HG03432 (cell line): ENCODE measurements around the gene ZNF831.

Experiments
- ATAC-seq: cut with Tn5 transposase; IDR thresholded peaks from one replicate; pipeline ENCODE4 v1.9.1; 2021; ENCODE audit warnings: mild to moderate bottlenecking, moderate library complexity; ENCODE audit not compliant: unreplicated experiment

The ZNF831 gene

DNA sequence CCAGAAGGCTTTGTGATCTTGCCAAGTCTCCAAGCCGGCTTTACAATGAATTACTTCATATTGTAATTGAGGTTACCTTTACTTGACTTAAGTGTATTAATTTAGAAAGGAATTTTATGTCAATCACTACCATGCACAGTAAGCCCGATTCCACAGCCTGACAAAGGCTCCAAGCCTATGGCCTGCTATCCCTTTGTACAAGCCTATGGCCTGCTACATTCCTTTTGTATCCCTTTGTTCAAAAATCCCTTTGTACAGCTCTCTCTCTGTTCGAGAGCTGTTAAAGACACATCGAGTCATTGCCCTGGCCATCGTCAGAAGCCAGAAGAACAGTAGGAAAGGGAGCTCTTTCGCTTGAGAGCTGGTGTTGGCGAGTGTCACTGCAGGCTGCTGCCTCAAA lies 134.1 kb downstream of the ZNF831 start:
- ATAC-seq: no peak

DNA sequence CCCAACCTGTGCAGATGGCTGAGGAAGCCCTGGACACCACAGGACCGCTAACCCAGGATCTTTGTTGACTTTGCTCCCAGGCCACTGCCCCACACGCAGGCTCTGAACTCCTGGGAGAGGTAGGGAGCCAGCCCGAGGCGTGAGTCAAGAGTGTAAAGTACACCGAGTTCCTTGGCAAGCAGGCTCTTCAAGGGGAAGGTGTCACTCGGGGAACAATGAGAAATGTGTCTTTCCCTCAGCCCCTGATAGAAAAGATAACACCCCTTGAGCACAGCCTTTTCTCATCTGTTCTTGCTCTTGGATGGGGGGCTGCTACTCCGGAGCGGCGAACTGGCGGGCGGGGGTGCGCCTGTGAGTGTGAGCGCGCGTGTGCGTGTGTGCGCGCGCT lies 136.3 kb downstream of the ZNF831 start:
- no peak for ATAC-seq

DNA sequence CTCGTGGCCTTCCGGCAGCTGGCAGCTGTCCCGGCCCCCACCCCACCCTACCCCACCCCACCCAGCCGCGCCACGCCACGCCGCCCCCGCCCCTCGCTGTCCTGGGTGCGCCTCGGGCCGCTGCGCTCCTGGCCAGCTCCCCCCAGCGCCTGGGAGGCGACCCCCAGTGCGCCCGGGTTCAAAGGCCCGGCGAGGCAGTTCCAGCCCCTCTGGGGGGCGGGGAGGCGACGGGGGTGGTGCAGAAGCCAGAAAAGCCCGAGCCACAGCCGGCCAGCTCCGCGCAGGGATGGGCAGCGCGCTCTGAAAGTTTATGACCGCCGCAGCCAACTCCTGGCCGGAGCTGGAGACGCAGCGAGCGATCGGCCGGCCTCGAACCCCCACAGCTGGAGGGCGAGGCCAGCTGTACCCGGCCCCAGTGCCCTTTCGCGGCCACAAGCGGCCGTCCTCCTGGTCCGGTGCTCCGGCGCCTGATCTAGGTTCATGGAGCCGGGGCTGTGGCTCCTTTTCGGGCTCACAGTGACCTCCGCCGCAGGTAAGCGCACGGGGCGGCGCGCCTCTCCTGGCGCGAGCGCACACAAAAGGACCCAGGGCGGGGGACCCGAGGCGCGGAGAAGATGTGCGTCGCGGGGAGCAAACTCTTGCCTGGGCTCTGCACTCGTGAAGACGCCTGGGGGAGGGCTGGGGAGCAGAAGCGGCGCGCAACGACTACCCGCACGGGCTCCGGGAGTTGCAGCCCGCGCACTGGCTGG lies 136.9 kb downstream of the ZNF831 start, which contains the start of gene EDN3:
Gene EDN3, plus strand, starts transcription at position 279 of the 749 bp plus-strand sequence. Its CDS starts 202 bp downstream, at position 481.
- no peak for ATAC-seq

DNA sequence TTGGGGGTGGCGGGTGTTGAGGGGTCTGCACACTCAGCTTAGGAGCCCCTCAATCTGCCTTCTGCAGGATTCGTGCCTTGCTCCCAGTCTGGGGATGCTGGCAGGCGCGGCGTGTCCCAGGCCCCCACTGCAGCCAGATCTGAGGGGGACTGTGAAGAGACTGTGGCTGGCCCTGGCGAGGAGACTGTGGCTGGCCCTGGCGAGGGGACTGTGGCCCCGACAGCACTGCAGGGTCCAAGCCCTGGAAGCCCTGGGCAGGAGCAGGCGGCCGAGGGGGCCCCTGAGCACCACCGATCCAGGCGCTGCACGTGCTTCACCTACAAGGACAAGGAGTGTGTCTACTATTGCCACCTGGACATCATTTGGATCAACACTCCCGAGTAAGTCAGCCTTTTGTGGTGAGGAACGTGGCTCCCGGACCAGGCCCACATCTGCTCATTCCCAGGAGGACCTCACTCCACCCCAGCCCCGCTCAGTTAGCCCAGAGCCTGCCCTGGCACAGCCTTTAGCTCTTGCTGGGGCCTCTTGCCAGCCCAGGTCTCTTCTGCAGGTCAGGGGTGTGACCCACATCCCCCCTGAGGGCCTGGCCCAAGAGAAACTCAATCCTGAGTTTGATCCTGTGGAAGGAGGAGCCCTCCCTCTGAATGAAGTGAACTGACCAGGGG lies 137.9 kb downstream of the ZNF831 start:
- no peak for ATAC-seq

DNA sequence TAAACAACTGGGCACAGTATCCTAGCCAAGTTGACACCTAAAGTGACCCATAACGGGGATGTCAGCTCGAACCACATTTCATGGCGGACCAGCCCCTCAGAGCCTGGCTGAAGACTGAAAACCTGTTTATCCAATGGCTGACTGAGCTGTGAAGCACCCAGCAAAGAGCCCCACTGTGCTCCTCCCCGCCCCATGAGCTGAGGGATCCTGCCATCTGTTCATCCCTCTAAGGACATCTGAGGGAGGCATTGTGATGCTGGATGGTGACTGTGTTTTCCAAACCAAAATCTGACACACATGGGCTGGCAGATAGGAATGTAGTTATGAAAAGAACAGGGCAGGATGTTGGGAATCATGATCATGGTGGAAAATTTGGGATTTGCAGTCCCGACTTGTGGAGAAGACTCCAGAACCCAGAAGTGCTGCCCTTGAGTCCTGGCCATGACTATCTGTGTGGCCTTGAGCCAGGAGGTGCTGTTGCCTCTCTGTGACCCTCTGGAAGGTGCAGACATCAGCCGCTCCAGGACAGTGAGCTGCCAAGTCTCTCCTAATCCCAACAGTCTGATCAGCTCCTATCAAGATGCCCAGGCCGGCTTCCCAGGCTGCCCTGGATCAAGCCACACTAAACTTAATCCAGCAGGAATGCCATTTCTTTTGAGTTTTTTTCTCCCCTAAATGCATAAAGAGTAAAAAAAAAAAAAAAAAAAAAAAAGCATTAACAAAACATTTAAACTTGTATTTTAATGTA lies 142.5 kb downstream of the ZNF831 start:
- ATAC-seq: no peak

DNA sequence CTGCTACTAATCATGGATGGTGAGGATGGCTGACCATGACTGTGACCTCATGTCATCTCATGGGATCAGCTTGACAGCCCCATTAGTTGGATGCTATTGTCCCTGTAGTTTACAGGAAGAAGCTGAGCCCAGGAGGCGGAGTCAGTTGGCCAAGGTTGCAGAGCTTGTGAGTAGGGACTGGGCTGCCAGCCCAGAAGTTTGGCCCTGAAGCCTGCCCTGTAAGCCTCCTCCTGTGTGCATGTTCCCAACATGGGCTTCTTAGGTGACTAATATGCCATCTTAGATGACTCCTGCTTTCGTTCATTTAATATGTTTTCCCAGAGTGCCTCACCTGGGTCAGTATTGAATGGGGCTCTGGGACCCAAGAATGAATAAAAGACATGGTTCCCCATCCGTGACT lies 143.6 kb downstream of the ZNF831 start:
- ATAC-seq: no peak
